HG03575 (cell line): ENCODE measurements around the gene CD44.
A peak's percentile ranks its signal among the peaks of the same experiment; 100 is the strongest.

ENCODE experiments used
- ATAC-seq: cut with Tn5 transposase; IDR thresholded peaks from one replicate; pipeline ENCODE4 v1.9.1; 2021; ENCODE audit not compliant: unreplicated experiment, insufficient number of reproducible peaks, low FRiP score; ENCODE audit errors: extremely low read depth

CD44 gene

DNA sequence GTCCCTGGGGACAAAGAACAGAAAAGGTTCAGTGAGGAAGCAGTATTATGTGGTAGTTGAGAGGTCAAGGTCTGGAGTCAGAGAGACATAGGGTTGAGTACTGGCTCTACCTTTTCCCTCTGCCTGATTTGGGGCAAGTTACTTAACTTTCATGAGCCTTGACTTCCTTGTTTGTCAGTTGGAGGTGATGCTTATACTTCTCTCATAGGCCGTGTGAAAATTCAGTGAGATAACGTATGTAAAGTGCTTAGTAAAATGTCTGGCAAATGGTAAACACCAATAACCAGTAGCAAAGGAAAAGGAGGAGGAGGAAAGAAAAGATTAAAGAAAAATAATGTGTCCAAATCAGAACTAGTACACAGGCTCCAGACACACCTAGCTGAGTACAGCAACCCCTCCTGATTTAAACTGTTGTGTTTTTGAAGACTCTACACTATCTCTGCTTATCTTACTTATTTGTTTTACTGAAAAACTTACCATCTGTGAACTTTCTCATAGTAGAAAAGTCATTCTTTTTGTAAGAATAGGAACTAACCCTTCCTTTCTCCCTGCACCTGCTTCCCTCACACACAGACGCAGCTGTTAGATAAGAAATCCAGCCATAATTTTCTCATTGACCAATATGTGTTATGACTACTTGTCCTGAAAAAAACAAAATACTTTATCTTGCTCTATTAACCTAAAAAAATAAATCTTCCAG, 126.9 kb downstream of the CD44 start:
- no peak for ATAC-seq

GRCh38 chr11:35267504-35267903, 128.5 kb downstream of the CD44 start:
- ATAC-seq: no peak

GRCh38 chr11:35270342-35270741, 131.4 kb downstream of the CD44 start:
- no peak for ATAC-seq

DNA sequence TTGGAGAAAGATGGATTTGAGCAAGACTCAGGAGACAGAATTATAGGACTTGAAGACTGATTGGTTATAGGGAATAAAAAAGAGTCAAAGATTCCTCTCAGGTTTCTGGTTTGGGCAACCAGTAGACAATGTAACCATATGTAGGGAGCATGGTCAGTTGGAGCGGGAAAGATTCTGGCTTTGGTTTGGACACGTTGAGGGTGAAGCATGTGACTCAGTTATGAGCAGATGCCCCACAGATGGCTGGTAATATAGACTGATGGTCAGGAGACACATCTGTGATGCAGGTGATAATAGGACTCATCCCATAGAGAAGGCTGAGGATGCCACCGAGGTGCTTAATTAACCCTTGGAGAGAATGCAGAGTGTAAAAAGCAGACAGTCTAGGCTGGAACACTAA, 132.1 kb downstream of the CD44 start:
- no peak for ATAC-seq

GRCh38 chr11:35272391-35272902, 133.5 kb downstream of the CD44 start:
- ATAC-seq: peak; percentile 86

GRCh38 chr11:35274909-35275785, 136.2 kb downstream of the CD44 start:
- ATAC-seq: no peak

DNA sequence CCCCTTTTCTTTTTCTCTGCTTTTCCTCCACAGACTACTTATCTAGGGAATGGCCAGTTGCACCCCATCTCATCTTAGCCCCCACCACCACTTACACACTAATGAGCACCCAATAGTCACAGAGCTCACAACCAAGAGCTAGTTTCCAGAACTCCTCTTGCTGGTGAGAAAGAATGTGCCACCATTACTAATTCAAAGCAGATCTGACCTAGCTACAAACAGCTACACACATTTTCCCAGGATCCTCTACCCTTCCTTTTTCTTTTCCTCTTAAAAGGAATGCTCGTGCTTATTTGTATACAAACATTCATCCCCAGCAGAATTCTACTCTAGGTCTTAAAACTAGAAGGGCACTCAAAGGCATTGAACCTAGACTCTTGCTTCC, 136.8 kb downstream of the CD44 start:
- ATAC-seq: no peak

- ATAC-seq: no peak
These were observed 137.6 kb downstream of the CD44 start for GRCh38 chr11:35276396-35277145.

DNA sequence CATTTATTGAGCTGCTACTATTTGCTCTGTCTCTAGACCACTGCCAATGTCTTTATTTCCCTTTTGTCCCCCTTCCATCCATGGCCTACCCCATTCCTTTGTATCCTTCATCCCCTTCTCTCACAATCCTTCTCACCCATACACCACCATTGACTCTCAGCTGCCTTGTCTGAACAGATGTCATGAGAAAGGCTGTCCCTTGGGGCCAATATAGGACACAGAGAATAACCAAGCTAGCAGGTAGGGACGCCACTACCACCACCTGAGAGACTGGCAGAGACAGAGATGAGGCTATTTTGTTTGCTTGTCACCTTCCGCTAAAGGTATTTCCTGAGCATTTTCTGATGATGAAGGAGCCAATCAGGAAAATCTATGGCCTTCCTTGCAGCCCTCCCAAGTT, 138.9 kb downstream of the CD44 start:
- no peak for ATAC-seq

DNA sequence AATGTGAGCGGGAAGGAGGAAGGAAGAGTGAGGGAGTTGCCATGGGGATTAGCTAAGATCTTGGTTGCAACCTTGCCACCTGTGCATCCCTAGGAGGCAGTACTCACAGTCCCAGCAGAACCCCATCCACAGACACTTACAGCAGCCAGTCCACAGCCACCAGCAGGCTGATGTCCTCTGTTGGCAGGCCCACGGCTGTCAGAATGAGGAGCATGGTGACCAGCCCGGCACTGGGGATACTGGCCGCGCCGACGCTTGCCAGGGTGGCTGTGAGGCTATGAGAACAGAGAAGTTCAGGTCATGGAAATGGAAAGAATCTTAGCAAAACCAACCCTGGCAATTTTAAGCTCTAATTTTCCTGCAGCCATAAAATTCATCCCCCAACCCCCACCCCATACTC, 141.8 kb downstream of the CD44 start:
- no peak for ATAC-seq

- no peak for ATAC-seq
These were observed 142.3 kb downstream of the CD44 start for GRCh38 chr11:35281169-35281688.
